OCI-LY3 (cell line): ENCODE data around the gene CAMKMT.

Experiments
- H2AFZ ChIP-seq: fragments of 200-600, 300-600 bp; shearing (Covaris generic); 2 replicates; pipeline ENCODE4 v1.6.0; 2014; ENCODE audit warnings: antibody characterized with exemption, low read depth, low read length
- H3K27ac ChIP-seq: fragments of 200-600, 300-600 bp; sonication (generic); 2 replicates; pipeline ENCODE4 v1.5.1; 2014; ENCODE audit warnings: mild to moderate bottlenecking, low read length, moderate library complexity, mixed read lengths
- H3K27me3 ChIP-seq: fragments of 200-600, 300-600 bp; sonication (generic); 2 replicates; pipeline ENCODE4 v1.6.1; 2014; ENCODE audit warnings: low read depth, low read length, mixed read lengths
- H3K36me3 ChIP-seq: fragments of 200-600, 300-600 bp; sonication (generic); replicated peaks from 2 replicates; pipeline ENCODE3; 2014; ENCODE audit warnings: low read depth, low read length, mixed read lengths
- H3K4me1 ChIP-seq: fragments of 300-600, 200-600 bp; sonication (generic); 2 replicates; pipeline ENCODE4 v1.6.1; 2014; ENCODE audit warnings: low read length, mixed read lengths
- H3K4me2 ChIP-seq: fragments of 200-600, 300-600 bp; sonication (generic); 2 replicates; pipeline ENCODE4 v1.6.1; 2014; ENCODE audit warnings: low read length, mixed read lengths
- H3K4me3 ChIP-seq: fragments of 300-600, 200-600 bp; sonication (generic); 2 replicates; pipeline ENCODE4 v1.5.1; 2014; ENCODE audit warnings: antibody characterized with exemption, mild to moderate bottlenecking, low read length, moderate library complexity
- H3K79me2 ChIP-seq: fragments of 300-600, 200-600 bp; shearing (Covaris generic); 2 replicates; pipeline ENCODE4 v1.6.1; 2014; ENCODE audit warnings: mild to moderate bottlenecking, low read length, mixed read lengths
- H3K9ac ChIP-seq: fragments of 300-600, 200-600 bp; shearing (Covaris generic); 2 replicates; pipeline ENCODE4 v1.6.0; 2014; ENCODE audit warnings: mild to moderate bottlenecking, low read length, moderate library complexity
- H3K9me3 ChIP-seq: fragments of 200-600, 300-600 bp; shearing (Covaris generic); 2 replicates; pipeline ENCODE4 v1.6.1; 2014; ENCODE audit warnings: low read length, mixed read lengths; ENCODE audit not compliant: insufficient read depth
- H4K20me1 ChIP-seq: fragments of 200-600, 300-600 bp; sonication (generic); 2 replicates; pipeline ENCODE4 v1.6.1; 2016; ENCODE audit warnings: low read length, mixed read lengths; ENCODE audit not compliant: insufficient read depth
- EZH2phosphoT487 ChIP-seq: fragments of 200-600 bp; shearing (Covaris generic); IDR thresholded peaks from 2 replicates; pipeline ENCODE4 v1.6.1; 2018; ENCODE audit warnings: antibody characterized with exemption, mixed run types, low read depth
- TF ChIP-seq, protein P1 (sequence below): fragments of 200-600, 300-600 bp; sonication (generic); IDR thresholded peaks from 2 replicates; pipeline ENCODE4 v1.5.1; 2014; ENCODE audit warnings: antibody characterized with exemption, low read length, low read depth

CAMKMT gene

DNA sequence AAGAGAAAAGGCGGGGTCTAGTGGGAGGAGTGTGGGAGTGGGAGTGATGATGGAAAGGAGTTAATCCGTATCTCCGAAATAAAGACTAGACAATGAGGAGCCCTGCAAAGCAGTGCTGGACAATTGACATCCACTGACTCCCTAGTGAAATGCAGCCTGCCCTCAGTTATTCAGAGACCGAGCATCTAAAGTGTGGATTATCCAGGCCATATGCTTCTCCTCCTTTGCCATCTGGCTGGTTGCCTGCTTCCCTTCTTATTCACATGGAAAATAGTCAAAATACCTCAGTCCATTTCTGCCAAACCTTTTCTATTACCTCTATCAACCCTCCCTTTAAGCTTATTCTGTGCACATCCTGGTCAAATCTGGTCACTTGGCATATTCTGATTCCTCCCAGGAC is 291.0 kb downstream of the CAMKMT start:
- Histone ChIP-seq H3K27me3 (no peaks in the 10 kb centered on the region), H3K4me2 (peak overlapping the region; percentile 36; the same call in 1 of the 2 replicates), H3K27ac (no peak overlapping the region)

DNA sequence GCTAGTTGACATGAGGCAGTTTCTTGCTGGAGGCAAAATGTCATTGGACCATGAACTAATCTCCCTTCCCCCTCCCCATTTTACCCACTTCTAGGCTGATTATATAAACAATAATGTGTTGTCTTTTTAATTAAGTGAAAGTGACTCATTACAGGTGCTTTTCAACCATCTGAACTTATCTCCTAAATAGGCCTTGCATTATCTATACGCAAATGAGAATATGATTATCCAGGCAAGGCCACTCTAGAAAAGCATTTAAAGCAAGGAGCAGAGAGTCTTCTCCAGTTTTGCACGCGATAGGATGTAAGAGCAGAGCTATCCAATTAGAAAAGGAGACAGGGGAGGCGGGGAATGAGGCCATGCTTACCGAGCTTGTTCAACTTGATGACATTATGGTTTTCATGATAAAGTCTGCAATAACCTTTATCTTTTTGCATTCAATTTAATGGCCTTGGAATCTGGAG is 293.7 kb downstream of the CAMKMT start:
- H3K79me2 ChIP-seq, result no peaks in the 10 kb centered on the region
- H4K20me1 ChIP-seq, result no peaks in the 10 kb centered on the region
- no peaks in the 10 kb centered on the region for H3K36me3 ChIP-seq
- H3K4me3 ChIP-seq, result no peak overlapping the region
- no peak overlapping the region for H2AFZ ChIP-seq
- H3K4me1 ChIP-seq, result peaks cover 24% of the 10 kb centered on the region
- H3K27me3 ChIP-seq, result no peaks in the 10 kb centered on the region
- no peaks in the 10 kb centered on the region for H3K9me3 ChIP-seq
- H3K27ac ChIP-seq, result no peak overlapping the region
- no peak overlapping the region for H3K4me2 ChIP-seq
- TF ChIP-seq, protein P1, sequence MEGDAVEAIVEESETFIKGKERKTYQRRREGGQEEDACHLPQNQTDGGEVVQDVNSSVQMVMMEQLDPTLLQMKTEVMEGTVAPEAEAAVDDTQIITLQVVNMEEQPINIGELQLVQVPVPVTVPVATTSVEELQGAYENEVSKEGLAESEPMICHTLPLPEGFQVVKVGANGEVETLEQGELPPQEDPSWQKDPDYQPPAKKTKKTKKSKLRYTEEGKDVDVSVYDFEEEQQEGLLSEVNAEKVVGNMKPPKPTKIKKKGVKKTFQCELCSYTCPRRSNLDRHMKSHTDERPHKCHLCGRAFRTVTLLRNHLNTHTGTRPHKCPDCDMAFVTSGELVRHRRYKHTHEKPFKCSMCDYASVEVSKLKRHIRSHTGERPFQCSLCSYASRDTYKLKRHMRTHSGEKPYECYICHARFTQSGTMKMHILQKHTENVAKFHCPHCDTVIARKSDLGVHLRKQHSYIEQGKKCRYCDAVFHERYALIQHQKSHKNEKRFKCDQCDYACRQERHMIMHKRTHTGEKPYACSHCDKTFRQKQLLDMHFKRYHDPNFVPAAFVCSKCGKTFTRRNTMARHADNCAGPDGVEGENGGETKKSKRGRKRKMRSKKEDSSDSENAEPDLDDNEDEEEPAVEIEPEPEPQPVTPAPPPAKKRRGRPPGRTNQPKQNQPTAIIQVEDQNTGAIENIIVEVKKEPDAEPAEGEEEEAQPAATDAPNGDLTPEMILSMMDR, result no peak
- TF ChIP-seq EZH2phosphoT487, result no peak
- H3K9ac ChIP-seq, result no peak overlapping the region

More for the DNA sequence above, 291.0 kb downstream of the CAMKMT start:
- Histone ChIP-seq H3K79me2 (no peaks in the 10 kb centered on the region), H3K4me1 (peaks cover 24% of the 10 kb centered on the region), H2AFZ (no peak overlapping the region), H3K36me3 (no peaks in the 10 kb centered on the region), H4K20me1 (no peaks in the 10 kb centered on the region), H3K9me3 (no peaks in the 10 kb centered on the region), H3K9ac (no peak overlapping the region), H3K4me3 (no peak overlapping the region)
- no peak for TF ChIP-seq EZH2phosphoT487
- TF ChIP-seq, protein P1, result no peak

DNA sequence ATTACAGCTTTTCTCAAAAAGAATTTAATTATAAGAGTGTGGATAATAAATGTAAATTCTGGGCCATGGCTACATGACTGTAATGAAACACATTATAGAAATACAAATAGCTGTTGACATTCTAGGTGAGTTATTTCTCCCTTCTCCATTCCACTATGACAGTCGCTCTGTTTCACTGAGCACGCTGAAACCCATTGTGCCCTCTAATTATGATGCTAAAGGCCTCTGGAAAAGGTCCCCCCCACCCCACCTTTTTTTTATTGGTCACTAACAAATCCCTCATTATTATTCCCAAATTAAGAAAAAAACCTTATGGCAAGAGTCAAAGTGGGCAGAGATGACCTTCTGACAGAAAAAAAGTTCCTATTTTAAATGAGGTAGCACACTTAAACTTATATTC is 294.7 kb downstream of the CAMKMT start:
- no peak overlapping the region for H3K4me2 ChIP-seq
- no peaks in the 10 kb centered on the region for H3K9me3 ChIP-seq
- H3K27ac ChIP-seq, result no peak overlapping the region
- no peaks in the 10 kb centered on the region for H3K36me3 ChIP-seq
- no peaks in the 10 kb centered on the region for H3K79me2 ChIP-seq
- H4K20me1 ChIP-seq, result no peaks in the 10 kb centered on the region
- H3K4me1 ChIP-seq, result peaks cover 24% of the 10 kb centered on the region
- no peak overlapping the region for H3K9ac ChIP-seq
- H3K27me3 ChIP-seq, result no peaks in the 10 kb centered on the region
- H2AFZ ChIP-seq, result no peak overlapping the region
- no peak overlapping the region for H3K4me3 ChIP-seq
- TF ChIP-seq, protein P1, result no peak
- no peak for TF ChIP-seq EZH2phosphoT487

DNA sequence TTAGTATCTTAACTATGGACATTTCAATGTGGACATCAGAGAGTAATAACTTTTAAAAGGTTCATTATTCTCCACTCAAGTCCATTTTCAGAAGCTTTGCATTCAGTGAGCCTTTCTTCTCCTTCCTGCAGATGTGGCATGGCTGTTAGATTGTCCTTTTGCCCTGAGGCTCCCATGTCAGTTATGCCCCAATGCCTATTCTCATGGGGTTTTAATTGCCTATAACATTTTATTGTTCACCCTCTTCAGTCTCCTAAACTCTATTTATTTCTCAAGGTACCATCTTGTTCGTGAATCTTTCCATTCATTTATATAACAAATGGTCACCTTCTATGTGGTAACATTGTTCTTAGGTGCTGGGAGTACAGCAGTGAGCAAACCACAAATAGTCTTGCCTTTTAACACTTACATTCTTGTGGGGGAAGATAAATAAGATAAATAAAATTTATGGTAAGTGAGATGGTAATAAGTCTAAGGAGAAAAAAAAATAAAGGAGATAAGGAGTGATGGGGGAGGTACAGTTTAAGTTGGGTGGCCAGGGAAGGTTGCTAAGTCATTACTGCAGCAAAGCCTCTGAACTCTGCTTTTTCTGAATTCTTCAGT is 301.8 kb downstream of the CAMKMT start:
- no peak overlapping the region for H3K27ac ChIP-seq
- H2AFZ ChIP-seq, result no peak overlapping the region
- no peak overlapping the region for H3K9ac ChIP-seq
- H3K4me1 ChIP-seq, result no peaks in the 10 kb centered on the region
- TF ChIP-seq EZH2phosphoT487, result no peak
- TF ChIP-seq, protein P1, result no peak
- H4K20me1 ChIP-seq, result no peaks in the 10 kb centered on the region
- no peaks in the 10 kb centered on the region for H3K36me3 ChIP-seq
- H3K27me3 ChIP-seq, result no peaks in the 10 kb centered on the region
- no peak overlapping the region for H3K4me2 ChIP-seq
- H3K4me3 ChIP-seq, result no peak overlapping the region
- H3K79me2 ChIP-seq, result no peaks in the 10 kb centered on the region
- no peaks in the 10 kb centered on the region for H3K9me3 ChIP-seq
